Liver (tissue), 9 donors: Measurements from ENCODE around the gene UNG. TPM values are rescaled to one million over a fixed set of nuclear protein-coding genes. Genes with fewer than 3 reads are reported as not detected.

Experiments used
- DNase-seq: peaks from one replicate; pipeline ENCODE4 v3.0.0-alpha.2; 2017; ENCODE audit warnings: low spot score
- H3K27ac ChIP-seq, 2 donors: one replicate each; pipeline ENCODE4 v1.7.0; 2013; ENCODE audit warnings: inconsistent platforms in 2 of 2, low read length in 2 of 2, control low read depth in 1 of 2, low read depth in 1 of 2, mild to moderate bottlenecking in 1 of 2
- H3K27me3 ChIP-seq, 4 donors: one replicate each; pipeline versions ENCODE4 v1.6.1 to v1.7.0; 2013; ENCODE audit warnings: low read length in 3 of 4, inconsistent platforms in 1 of 4, mild to moderate bottlenecking in 1 of 4, moderate library complexity in 1 of 4; ENCODE audit not compliant: control insufficient read depth in 4 of 4, insufficient read depth in 4 of 4
- H3K36me3 ChIP-seq, 4 donors: one replicate each; pipeline versions ENCODE4 v1.6.1 to v1.7.0; 2013; ENCODE audit warnings: low read length in 3 of 4, mild to moderate bottlenecking in 3 of 4, low read depth in 1 of 4, moderate library complexity in 1 of 4; ENCODE audit not compliant: control insufficient read depth in 4 of 4, insufficient read depth in 3 of 4
- H3K4me1 ChIP-seq, 4 donors: one replicate each; pipeline versions ENCODE4 v1.6.1 to v1.7.0; 2013; ENCODE audit warnings: low read length in 3 of 4, mild to moderate bottlenecking in 3 of 4, moderate library complexity in 1 of 4; ENCODE audit not compliant: control insufficient read depth in 4 of 4, insufficient read depth in 4 of 4
- H3K4me3 ChIP-seq, 3 donors: one replicate each; pipeline versions ENCODE4 v1.6.1 to v1.7.0; 2013; ENCODE audit warnings: low read length in 3 of 3, control low read depth in 1 of 3, low read depth in 1 of 3, mild to moderate bottlenecking in 1 of 3
- H3K9ac ChIP-seq, 2 donors: one replicate each; pipeline ENCODE4 v1.7.0; 2013; ENCODE audit warnings: low read length in 2 of 2, mild to moderate bottlenecking in 2 of 2, moderate library complexity in 2 of 2, control low read depth in 1 of 2, low read depth in 1 of 2
- H3K9me3 ChIP-seq, 4 donors: one replicate each; pipeline versions ENCODE4 v1.6.1 to v1.7.0; 2013; ENCODE audit warnings: low read length in 3 of 4; ENCODE audit not compliant: control insufficient read depth in 4 of 4
- EGR1 ChIP-seq, 2 donors: IDR thresholded peaks; 2 replicates each; pipeline ENCODE4 v1.6.1; 2016 to 2018; ENCODE audit warnings: antibody characterized with exemption in 2 of 2, low read depth in 2 of 2
- FOXA1 ChIP-seq: IDR thresholded peaks from 2 replicates; pipeline ENCODE4 v1.6.1; 2016; ENCODE audit warnings: antibody characterized with exemption
- FOXA2 ChIP-seq: IDR thresholded peaks from 2 replicates; pipeline ENCODE4 v1.6.1; 2016; ENCODE audit warnings: antibody characterized with exemption
- GABPA ChIP-seq, 2 donors: IDR thresholded peaks in 1 of 2; conservative IDR thresholded peaks in 1 of 2; 2 replicates each; pipeline ENCODE4 v1.6.1; 2016; ENCODE audit warnings: antibody characterized with exemption in 2 of 2, mild to moderate bottlenecking in 1 of 2, moderate library complexity in 1 of 2
- HNF4A ChIP-seq, 2 donors: conservative IDR thresholded peaks; 2 replicates each; pipeline ENCODE4 v1.6.1; 2016; ENCODE audit warnings: antibody characterized with exemption in 2 of 2, mild to moderate bottlenecking in 2 of 2
- HNF4G ChIP-seq: IDR thresholded peaks from 2 replicates; pipeline ENCODE4 v1.6.1; 2016; ENCODE audit warnings: antibody characterized with exemption
- JUND ChIP-seq, 2 donors: IDR thresholded peaks; 2 replicates each; pipeline ENCODE4 v1.6.1; 2016; ENCODE audit warnings: antibody characterized with exemption in 2 of 2
- NR2F2 ChIP-seq: IDR thresholded peaks from 2 replicates; pipeline ENCODE4 v1.6.1; 2016; ENCODE audit warnings: antibody characterized with exemption
- RAD21 ChIP-seq, 2 donors: IDR thresholded peaks; 2 replicates each; pipeline ENCODE4 v1.6.1; 2016; ENCODE audit warnings: antibody characterized with exemption in 2 of 2, mild to moderate bottlenecking in 2 of 2
- RXRA ChIP-seq, 2 donors: IDR thresholded peaks; 2 replicates each; pipeline ENCODE4 v1.6.1; 2017 to 2018; ENCODE audit warnings: antibody characterized with exemption in 2 of 2, mild to moderate bottlenecking in 1 of 2
- SP1 ChIP-seq: IDR thresholded peaks from 2 replicates; pipeline ENCODE4 v1.6.1; 2018; ENCODE audit warnings: antibody characterized with exemption, mild to moderate bottlenecking
- TAF1 ChIP-seq: conservative IDR thresholded peaks from 2 replicates; pipeline ENCODE4 v1.6.1; 2016; ENCODE audit warnings: antibody characterized with exemption, mild to moderate bottlenecking
- YY1 ChIP-seq: IDR thresholded peaks from 2 replicates; pipeline ENCODE4 v1.6.1; 2016; ENCODE audit warnings: antibody characterized with exemption, mild to moderate bottlenecking
- WGBS: extraction: QIAGEN DNeasy Blood & Tissue Kit; methylation state at CpG from one replicate; pipeline ENCODE4 v1.1.7; 2013; 5-methylcytosine and 5-hydroxymethylcytosine counted together
- polyA plus RNA-seq, 2 donors: library from polyadenylated mRNA; stranded (reverse) in 1 of 2; unstranded in 1 of 2; fragments of 200-250 nt in 1 of 2; fragments of >200 nt in 1 of 2; fragmentation: Nextera tagmentation in 1 of 2; extraction: Ambion mirVana in 1 of 2; gene quantifications; one replicate each; pipeline versions ENCODE4 v1.2.1 to v1.2.3, GENCODE V29; 2013 to 2015
- total RNA-seq, 2 donors: library from RNA; depleted of rRNA; stranded (reverse); fragments of >200 nt; gene quantifications; one replicate each; pipeline ENCODE4 v1.2.3, GENCODE V29; 2014
- TF ChIP-seq, protein P1 (sequence below): fragments of 150-350 bp; IDR thresholded peaks from 2 replicates; pipeline ENCODE4 v1.5.1; 2017; ENCODE audit warnings: improper control_type of control experiment, low read depth, low read length; ENCODE audit not compliant: missing input control
- TF ChIP-seq, protein P2 (sequence below): IDR thresholded peaks from 2 replicates; pipeline ENCODE4 v1.6.1; 2016; ENCODE audit warnings: antibody characterized with exemption, mild to moderate bottlenecking
- donor health status: healthy.
- donor health status: healthy.
- donor health status: healthy.
- donor health status: healthy.
- donor health status: healthy.

Gene UNG
- total and polyA plus RNA-seq, 4 donors = 9.4 to 22.1 (median 14.9) TPM

DNA sequence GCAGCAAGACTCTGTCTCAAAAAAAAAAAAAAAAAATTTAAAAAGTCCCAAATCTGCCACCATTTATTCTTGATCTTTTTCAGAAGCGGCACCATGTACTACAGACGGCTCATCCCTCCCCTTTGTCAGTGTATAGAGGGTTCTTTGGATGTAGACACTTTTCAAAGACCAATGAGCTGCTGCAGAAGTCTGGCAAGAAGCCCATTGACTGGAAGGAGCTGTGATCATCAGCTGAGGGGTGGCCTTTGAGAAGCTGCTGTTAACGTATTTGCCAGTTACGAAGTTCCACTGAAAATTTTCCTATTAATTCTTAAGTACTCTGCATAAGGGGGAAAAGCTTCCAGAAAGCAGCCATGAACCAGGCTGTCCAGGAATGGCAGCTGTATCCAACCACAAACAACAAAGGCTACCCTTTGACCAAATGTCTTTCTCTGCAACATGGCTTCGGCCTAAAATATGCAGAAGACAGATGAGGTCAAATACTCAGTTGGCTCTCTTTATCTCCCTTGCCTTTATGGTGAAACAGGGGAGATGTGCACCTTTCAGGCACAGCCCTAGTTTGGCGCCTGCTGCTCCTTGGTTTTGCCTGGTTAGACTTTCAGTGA is 12.5 kb downstream of the UNG start:
- peak overlapping the region in 1 of 2 donors; percentile 19 for H3K27ac ChIP-seq
- TF ChIP-seq TAF1 = no peak
- no peak for TF ChIP-seq JUND (IDR thresholded peaks at IDR 0.05)
- TF ChIP-seq SP1 = no peak
- no peak for TF ChIP-seq FOXA2
- no peak for TF ChIP-seq HNF4A (conservative IDR thresholded peaks at IDR 0.05)
- TF ChIP-seq HNF4G = no peak
- TF ChIP-seq GABPA (IDR thresholded peaks at IDR 0.05 in 1 of 2, conservative IDR thresholded peaks at IDR 0.05 in 1 of 2) = no peak
- TF ChIP-seq EGR1 (IDR thresholded peaks at IDR 0.05; ENCODE audit: low read depth in 2 of 2) = no peak
- TF ChIP-seq, protein P1, sequence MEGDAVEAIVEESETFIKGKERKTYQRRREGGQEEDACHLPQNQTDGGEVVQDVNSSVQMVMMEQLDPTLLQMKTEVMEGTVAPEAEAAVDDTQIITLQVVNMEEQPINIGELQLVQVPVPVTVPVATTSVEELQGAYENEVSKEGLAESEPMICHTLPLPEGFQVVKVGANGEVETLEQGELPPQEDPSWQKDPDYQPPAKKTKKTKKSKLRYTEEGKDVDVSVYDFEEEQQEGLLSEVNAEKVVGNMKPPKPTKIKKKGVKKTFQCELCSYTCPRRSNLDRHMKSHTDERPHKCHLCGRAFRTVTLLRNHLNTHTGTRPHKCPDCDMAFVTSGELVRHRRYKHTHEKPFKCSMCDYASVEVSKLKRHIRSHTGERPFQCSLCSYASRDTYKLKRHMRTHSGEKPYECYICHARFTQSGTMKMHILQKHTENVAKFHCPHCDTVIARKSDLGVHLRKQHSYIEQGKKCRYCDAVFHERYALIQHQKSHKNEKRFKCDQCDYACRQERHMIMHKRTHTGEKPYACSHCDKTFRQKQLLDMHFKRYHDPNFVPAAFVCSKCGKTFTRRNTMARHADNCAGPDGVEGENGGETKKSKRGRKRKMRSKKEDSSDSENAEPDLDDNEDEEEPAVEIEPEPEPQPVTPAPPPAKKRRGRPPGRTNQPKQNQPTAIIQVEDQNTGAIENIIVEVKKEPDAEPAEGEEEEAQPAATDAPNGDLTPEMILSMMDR = no peak
- TF ChIP-seq NR2F2 = no peak
- no peak for TF ChIP-seq YY1
- H3K36me3 ChIP-seq = peaks cover 0 to 16% (median 8%) of the 10 kb centered on the region in 4 donors
- H3K27me3 ChIP-seq = no peaks in the 10 kb centered on the region
- H3K9me3 ChIP-seq = no peaks in the 10 kb centered on the region
- no peak overlapping the region for H3K9ac ChIP-seq
- peaks cover 7 to 41% (median 38%) of the 10 kb centered on the region in 4 donors for H3K4me1 ChIP-seq
- DNase-seq = no peak
- 90% methylated on average over 6 of the region's 6 CpGs for WGBS
- no peak overlapping the region for H3K4me3 ChIP-seq

DNA sequence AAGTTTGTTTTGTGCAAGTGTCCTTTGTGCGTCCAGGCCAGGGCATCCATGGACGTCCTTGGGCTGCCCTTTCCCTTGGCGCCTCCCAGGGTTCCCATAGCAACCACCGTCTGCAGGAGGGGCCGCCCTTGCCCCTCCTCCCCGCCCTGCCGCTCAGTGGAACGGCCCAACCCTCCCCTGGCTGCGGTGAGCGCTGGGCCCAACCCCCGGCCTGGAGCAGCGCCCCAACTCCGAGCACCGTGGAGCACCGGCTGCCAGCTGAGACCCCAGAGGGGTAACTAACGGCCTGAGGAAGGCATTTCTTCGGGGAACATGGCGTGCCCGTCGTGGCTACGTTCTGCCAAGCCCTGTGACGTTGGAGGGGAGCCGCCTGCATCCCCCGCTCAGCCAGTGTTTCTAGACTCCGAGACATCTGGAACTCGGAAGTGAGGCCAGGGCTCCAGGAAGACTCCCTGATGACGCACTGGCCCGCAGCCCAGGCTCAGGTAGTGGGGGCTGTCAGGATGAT is 13.6 kb downstream of the UNG start:
- H3K36me3 ChIP-seq = peaks cover 0 to 7% (median 3%) of the 10 kb centered on the region in 4 donors
- peak overlapping the region; percentile 71 to 75 for H3K9ac ChIP-seq
- H3K27ac ChIP-seq = peak overlapping the region; percentile 91 to 92
- no peaks in the 10 kb centered on the region for H3K27me3 ChIP-seq
- 5% methylated on average over 28 of the region's 28 CpGs for WGBS
- H3K9me3 ChIP-seq = no peaks in the 10 kb centered on the region
- DNase-seq = peak; percentile 82
- H3K4me3 ChIP-seq = peak overlapping the region; percentile 46 to 93 (median 75)
- H3K4me1 ChIP-seq = peaks cover 7 to 52% (median 48%) of the 10 kb centered on the region in 4 donors
- TF ChIP-seq RAD21 (IDR thresholded peaks at IDR 0.05) (peak; percentile 33 to 54), HNF4G (no peak), HNF4A (conservative IDR thresholded peaks at IDR 0.05) (peak; percentile 45 to 50), GABPA (IDR thresholded peaks at IDR 0.05 in 1 of 2, conservative IDR thresholded peaks at IDR 0.05 in 1 of 2) (peak in 1 of 2 donors; percentile 17), YY1 (peak; percentile 93), RXRA (IDR thresholded peaks at IDR 0.05) (peak; percentile 60 to 64), JUND (IDR thresholded peaks at IDR 0.05) (peak in 1 of 2 donors; percentile 29), SP1 (peak; percentile 78), FOXA1 (no peak)
- TF ChIP-seq, protein P2, sequence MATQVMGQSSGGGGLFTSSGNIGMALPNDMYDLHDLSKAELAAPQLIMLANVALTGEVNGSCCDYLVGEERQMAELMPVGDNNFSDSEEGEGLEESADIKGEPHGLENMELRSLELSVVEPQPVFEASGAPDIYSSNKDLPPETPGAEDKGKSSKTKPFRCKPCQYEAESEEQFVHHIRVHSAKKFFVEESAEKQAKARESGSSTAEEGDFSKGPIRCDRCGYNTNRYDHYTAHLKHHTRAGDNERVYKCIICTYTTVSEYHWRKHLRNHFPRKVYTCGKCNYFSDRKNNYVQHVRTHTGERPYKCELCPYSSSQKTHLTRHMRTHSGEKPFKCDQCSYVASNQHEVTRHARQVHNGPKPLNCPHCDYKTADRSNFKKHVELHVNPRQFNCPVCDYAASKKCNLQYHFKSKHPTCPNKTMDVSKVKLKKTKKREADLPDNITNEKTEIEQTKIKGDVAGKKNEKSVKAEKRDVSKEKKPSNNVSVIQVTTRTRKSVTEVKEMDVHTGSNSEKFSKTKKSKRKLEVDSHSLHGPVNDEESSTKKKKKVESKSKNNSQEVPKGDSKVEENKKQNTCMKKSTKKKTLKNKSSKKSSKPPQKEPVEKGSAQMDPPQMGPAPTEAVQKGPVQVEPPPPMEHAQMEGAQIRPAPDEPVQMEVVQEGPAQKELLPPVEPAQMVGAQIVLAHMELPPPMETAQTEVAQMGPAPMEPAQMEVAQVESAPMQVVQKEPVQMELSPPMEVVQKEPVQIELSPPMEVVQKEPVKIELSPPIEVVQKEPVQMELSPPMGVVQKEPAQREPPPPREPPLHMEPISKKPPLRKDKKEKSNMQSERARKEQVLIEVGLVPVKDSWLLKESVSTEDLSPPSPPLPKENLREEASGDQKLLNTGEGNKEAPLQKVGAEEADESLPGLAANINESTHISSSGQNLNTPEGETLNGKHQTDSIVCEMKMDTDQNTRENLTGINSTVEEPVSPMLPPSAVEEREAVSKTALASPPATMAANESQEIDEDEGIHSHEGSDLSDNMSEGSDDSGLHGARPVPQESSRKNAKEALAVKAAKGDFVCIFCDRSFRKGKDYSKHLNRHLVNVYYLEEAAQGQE = peak; percentile 86
- TF ChIP-seq, protein P1 = no peak
